Measurements from ENCODE around the gene PPP1R27. TPM values are rescaled to one million over a fixed set of nuclear protein-coding genes. Genes with fewer than 3 reads are reported as not detected.

PPP1R27 gene
- total RNA-seq, 1 donor from 2014 or later = not detected

- Mint-ChIP-seq H3K36me3 (ENCODE audit: insufficient read depth) (peaks cover 6% of the 10 kb centered on the region), H3K4me1 (ENCODE audit: low read depth) (peaks cover 17% of the 10 kb centered on the region), H3K27ac (no peak overlapping the region), H3K4me3 (ENCODE audit: low read depth) (no peak overlapping the region), H3K27me3 (no peaks in the 10 kb centered on the region), H3K9me3 (ENCODE audit: low read depth) (no peaks in the 10 kb centered on the region)
- no peak for TF ChIP-seq CTCF (IDR thresholded peaks at IDR 0.05; ENCODE audit: unreplicated experiment)
- no peak for DNase-seq (ENCODE audit: low spot score, unreplicated experiment)
These were observed 31.0 kb upstream of the PPP1R27 start for GRCh38 chr17:81865733-81866439.

- H3K27me3 Mint-ChIP-seq = no peaks in the 10 kb centered on the region
- H3K36me3 Mint-ChIP-seq (ENCODE audit: insufficient read depth) = peaks cover 6% of the 10 kb centered on the region
- peaks cover 17% of the 10 kb centered on the region for H3K4me1 Mint-ChIP-seq (ENCODE audit: low read depth)
- DNase-seq (ENCODE audit: low spot score, unreplicated experiment) = no peak
- H3K9me3 Mint-ChIP-seq (ENCODE audit: low read depth) = no peaks in the 10 kb centered on the region
- H3K27ac Mint-ChIP-seq = no peak overlapping the region
- H3K4me3 Mint-ChIP-seq (ENCODE audit: low read depth) = no peak overlapping the region
- TF ChIP-seq CTCF (IDR thresholded peaks at IDR 0.05; ENCODE audit: unreplicated experiment) = no peak
These were observed 30.5 kb upstream of the PPP1R27 start for GRCh38 chr17:81865358-81865732.

- H3K4me3 Mint-ChIP-seq (ENCODE audit: low read depth) = no peak overlapping the region
- H3K4me1 Mint-ChIP-seq (ENCODE audit: low read depth) = peaks cover 18% of the 10 kb centered on the region
- no peak overlapping the region for H3K27ac Mint-ChIP-seq
- TF ChIP-seq CTCF (IDR thresholded peaks at IDR 0.05; ENCODE audit: unreplicated experiment) = peak; percentile 8
- no peaks in the 10 kb centered on the region for H3K9me3 Mint-ChIP-seq (ENCODE audit: low read depth)
- peaks cover 5% of the 10 kb centered on the region for H3K36me3 Mint-ChIP-seq (ENCODE audit: insufficient read depth)
- H3K27me3 Mint-ChIP-seq = no peaks in the 10 kb centered on the region
- no peak for DNase-seq (ENCODE audit: low spot score, unreplicated experiment)
These were observed 29.3 kb upstream of the PPP1R27 start for GRCh38 chr17:81863833-81864768.

GRCh38 chr17:81863123-81863675 is 28.3 kb upstream of the PPP1R27 start:
- H3K36me3 Mint-ChIP-seq (ENCODE audit: insufficient read depth) = peaks cover 3% of the 10 kb centered on the region
- peak overlapping the region; percentile 62 for H3K4me3 Mint-ChIP-seq (ENCODE audit: low read depth)
- no peak for TF ChIP-seq CTCF (IDR thresholded peaks at IDR 0.05; ENCODE audit: unreplicated experiment)
- H3K4me1 Mint-ChIP-seq (ENCODE audit: low read depth) = peaks cover 20% of the 10 kb centered on the region
- H3K27ac Mint-ChIP-seq = peak overlapping the region; percentile 82
- H3K27me3 Mint-ChIP-seq = no peaks in the 10 kb centered on the region
- DNase-seq (ENCODE audit: low spot score, unreplicated experiment) = no peak
- H3K9me3 Mint-ChIP-seq (ENCODE audit: low read depth) = no peaks in the 10 kb centered on the region
